Skeletal muscle satellite cell (primary cell): ENCODE data around the gene SCAND1. TPM values are rescaled to one million over a fixed set of nuclear protein-coding genes. Genes with fewer than 3 reads are reported as not detected.

Experiments used
- H3K27me3 ChIP-seq: 2 replicates; pipeline ENCODE4 v1.7.0; 2013; ENCODE audit warnings: low read length; ENCODE audit not compliant: control insufficient read depth, insufficient read depth
- H3K36me3 ChIP-seq: 2 replicates; pipeline ENCODE4 v1.7.0; 2013; ENCODE audit warnings: mild to moderate bottlenecking, control low read depth, low read length; ENCODE audit not compliant: insufficient read depth
- H3K4me1 ChIP-seq: 2 replicates; pipeline ENCODE4 v1.7.0; 2013; ENCODE audit warnings: low read length; ENCODE audit not compliant: control insufficient read depth, insufficient read depth
- H3K4me2 ChIP-seq: 2 replicates; pipeline ENCODE4 v1.7.0; 2013; ENCODE audit warnings: mild to moderate bottlenecking, low read length
- H3K4me3 ChIP-seq: 2 replicates; pipeline ENCODE4 v1.7.0; 2013; ENCODE audit warnings: low read length
- H3K9ac ChIP-seq: 2 replicates; pipeline ENCODE4 v1.7.0; 2013; ENCODE audit warnings: mild to moderate bottlenecking, low read depth, low read length, moderate library complexity
- H3K9me3 ChIP-seq: replicated peaks from 2 replicates; pipeline ENCODE4 v1.7.0; 2013; ENCODE audit warnings: mild to moderate bottlenecking, control low read depth, low read length
- small RNA-seq: library from RNA; depleted of rRNA; stranded (forward); fragments of <200 nt; gene quantifications from one replicate; pipeline ENCODE3, GENCODE V24; 2012

SCAND1 gene

GRCh38 chr20:35903843-35904242, 50.5 kb downstream of the SCAND1 start:
- H3K4me3 ChIP-seq = no peak overlapping the region
- no peaks in the 10 kb centered on the region for H3K9me3 ChIP-seq
- H3K36me3 ChIP-seq = peaks cover 13% of the 10 kb centered on the region
- peaks cover 16% of the 10 kb centered on the region for H3K4me1 ChIP-seq
- H3K27me3 ChIP-seq = no peaks in the 10 kb centered on the region
- H3K4me2 ChIP-seq = no peak overlapping the region
- H3K9ac ChIP-seq = no peak overlapping the region

Small RNA genes lying within 50 kb of the gene (small RNA-seq; reads per million reads assigned to genes)
- not detected for gene RNU6-937P
